Central memory CD4-positive, alpha-beta T cell (primary cell): ENCODE data around the gene NOS1.
"Not testable (repeated sequence)": the region's sequence is repeated elsewhere in the genome, so short reads cannot be mapped to it uniquely, and the experiment has no call there.

Source experiments
- DNase-seq: peaks from one replicate; pipeline ENCODE4 v3.0.0; 2022

The NOS1 gene

GRCh38 chr12:117243488-117243887, 117.9 kb downstream of the NOS1 start:
- DNase-seq: no peak

GRCh38 chr12:117241697-117242096, 119.7 kb downstream of the NOS1 start:
- DNase-seq: no peak

- no peak for DNase-seq
These were observed 121.2 kb downstream of the NOS1 start for GRCh38 chr12:117240081-117240755.

GRCh38 chr12:117236456-117237001, 124.9 kb downstream of the NOS1 start:
- DNase-seq: peak; percentile 32

- DNase-seq: no peak
These were observed 126.2 kb downstream of the NOS1 start for GRCh38 chr12:117235261-117235660.

- no peak for DNase-seq
These were observed 127.0 kb downstream of the NOS1 start for GRCh38 chr12:117234441-117234840.

GRCh38 chr12:117231750-117232149, 129.7 kb downstream of the NOS1 start:
- DNase-seq: no peak

- DNase-seq: no peak
These were observed 133.2 kb downstream of the NOS1 start for GRCh38 chr12:117228239-117228638.

GRCh38 chr12:117227000-117227653, 134.3 kb downstream of the NOS1 start:
- DNase-seq: no peak

GRCh38 chr12:117226505-117226904, 134.9 kb downstream of the NOS1 start:
- DNase-seq: no peak

- no peak for DNase-seq
These were observed 136.2 kb downstream of the NOS1 start for GRCh38 chr12:117225179-117225578.

GRCh38 chr12:117220947-117221346, 140.5 kb downstream of the NOS1 start:
- DNase-seq: not testable (repeated sequence)

- DNase-seq: no peak
These were observed 143.3 kb downstream of the NOS1 start for GRCh38 chr12:117218149-117218548.

- no peak for DNase-seq
These were observed 144.7 kb downstream of the NOS1 start for GRCh38 chr12:117216686-117217085.

GRCh38 chr12:117214797-117215196, 146.6 kb downstream of the NOS1 start:
- DNase-seq: no peak

GRCh38 chr12:117213295-117213808, 148.1 kb downstream of the NOS1 start:
- no peak for DNase-seq

- peak; percentile 37 for DNase-seq
These were observed 148.7 kb downstream of the NOS1 start for GRCh38 chr12:117212563-117213190.

GRCh38 chr12:117210266-117210918, 151.0 kb downstream of the NOS1 start:
- no peak for DNase-seq

GRCh38 chr12:117209626-117210025, 151.8 kb downstream of the NOS1 start:
- DNase-seq: no peak

- DNase-seq: no peak
These were observed 152.5 kb downstream of the NOS1 start for GRCh38 chr12:117208811-117209455.

GRCh38 chr12:117208206-117208605, 153.2 kb downstream of the NOS1 start:
- DNase-seq: no peak

- no peak for DNase-seq
These were observed 153.8 kb downstream of the NOS1 start for GRCh38 chr12:117207675-117208074.

GRCh38 chr12:117202556-117202955, 158.9 kb downstream of the NOS1 start:
- DNase-seq: no peak
